Activated naive CD8-positive, alpha-beta T cell treated with anti-CD3 and anti-CD28 coated beads, Interleukin-2, amount 50 U/mL, for 24 hours (primary cell): ENCODE results near the gene KIDINS220.

ENCODE experiments used
- ATAC-seq: fragments of 150-1000 bp; cut with Tn5 transposase; one replicate; pipeline ENCODE4 v1.10.0; 2021
- DNase-seq: peaks from one replicate; pipeline ENCODE4 v3.0.0; 2021
- H3K27ac Mint-ChIP-seq: one replicate; pipeline ENCODE4 v1.8.0; 2021; ENCODE audit warnings: mild to moderate bottlenecking, mixed read lengths
- H3K27me3 Mint-ChIP-seq: one replicate; pipeline ENCODE4 v1.8.0; 2021; ENCODE audit warnings: mixed read lengths
- H3K36me3 Mint-ChIP-seq: one replicate; pipeline ENCODE4 v1.8.0; 2021; ENCODE audit warnings: low read depth, mixed read lengths
- H3K4me1 Mint-ChIP-seq: one replicate; pipeline ENCODE4 v1.8.0; 2021; ENCODE audit warnings: mixed read lengths
- H3K4me3 Mint-ChIP-seq: one replicate; pipeline ENCODE4 v1.8.0; 2021; ENCODE audit warnings: mild to moderate bottlenecking, moderate library complexity, mixed read lengths
- H3K9me3 Mint-ChIP-seq: one replicate; pipeline ENCODE4 v1.8.0; 2021; ENCODE audit warnings: mixed read lengths

KIDINS220 gene

GRCh38 chr2:8803658-8804379 is 33.6 kb downstream of the KIDINS220 start:
- H3K27me3 Mint-ChIP-seq: no peaks in the 10 kb centered on the region
- H3K36me3 Mint-ChIP-seq: peaks cover 39% of the 10 kb centered on the region
- peak overlapping the region; percentile 61 for H3K27ac Mint-ChIP-seq
- DNase-seq (peak; percentile 24), ATAC-seq (peak; percentile 94)
- H3K9me3 Mint-ChIP-seq: no peaks in the 10 kb centered on the region
- H3K4me1 Mint-ChIP-seq: peaks cover 17% of the 10 kb centered on the region
- no peak overlapping the region for H3K4me3 Mint-ChIP-seq

GRCh38 chr2:8802741-8803140 is 34.7 kb downstream of the KIDINS220 start:
- Mint-ChIP-seq H3K4me3 (no peak overlapping the region), H3K4me1 (peaks cover 17% of the 10 kb centered on the region), H3K9me3 (no peaks in the 10 kb centered on the region), H3K27me3 (no peaks in the 10 kb centered on the region), H3K36me3 (peaks cover 43% of the 10 kb centered on the region), H3K27ac (no peak overlapping the region)
- ATAC-seq (no peak), DNase-seq (no peak)

GRCh38 chr2:8800821-8801220 is 36.6 kb downstream of the KIDINS220 start:
- H3K4me1 Mint-ChIP-seq: peaks cover 27% of the 10 kb centered on the region
- peaks cover 48% of the 10 kb centered on the region for H3K36me3 Mint-ChIP-seq
- DNase-seq (no peak), ATAC-seq (no peak)
- H3K27me3 Mint-ChIP-seq: no peaks in the 10 kb centered on the region
- no peak overlapping the region for H3K27ac Mint-ChIP-seq
- H3K9me3 Mint-ChIP-seq: no peaks in the 10 kb centered on the region
- H3K4me3 Mint-ChIP-seq: no peak overlapping the region

- Mint-ChIP-seq H3K27ac (no peak overlapping the region), H3K36me3 (peaks cover 43% of the 10 kb centered on the region), H3K4me3 (no peak overlapping the region), H3K9me3 (no peaks in the 10 kb centered on the region), H3K4me1 (peaks cover 25% of the 10 kb centered on the region), H3K27me3 (no peaks in the 10 kb centered on the region)
- no peak for DNase-seq
- ATAC-seq: no peak
Observed at GRCh38 chr2:8800218-8800617, 37.2 kb downstream of the KIDINS220 start.

- Mint-ChIP-seq H3K4me1 (peaks cover 15% of the 10 kb centered on the region), H3K27ac (no peak overlapping the region)
Observed at GRCh38 chr2:8799004-8799403, 38.4 kb downstream of the KIDINS220 start.

GRCh38 chr2:8798393-8798792 is 39.0 kb downstream of the KIDINS220 start:
- Mint-ChIP-seq H3K9me3 (no peaks in the 10 kb centered on the region), H3K36me3 (peaks cover 43% of the 10 kb centered on the region), H3K4me1 (peaks cover 10% of the 10 kb centered on the region), H3K27ac (no peak overlapping the region), H3K27me3 (no peaks in the 10 kb centered on the region), H3K4me3 (no peak overlapping the region)
- ATAC-seq (no peak), DNase-seq (no peak)

More at GRCh38 chr2:8799004-8799403, 38.4 kb downstream of the KIDINS220 start:
- DNase-seq (no peak), ATAC-seq (no peak)
- Mint-ChIP-seq H3K9me3 (no peaks in the 10 kb centered on the region), H3K4me3 (no peak overlapping the region), H3K27me3 (no peaks in the 10 kb centered on the region), H3K36me3 (peaks cover 43% of the 10 kb centered on the region)

- DNase-seq (no peak), ATAC-seq (no peak)
- Mint-ChIP-seq H3K36me3 (peaks cover 39% of the 10 kb centered on the region), H3K9me3 (no peaks in the 10 kb centered on the region), H3K4me3 (no peak overlapping the region), H3K27ac (no peak overlapping the region), H3K27me3 (no peaks in the 10 kb centered on the region), H3K4me1 (peaks cover 10% of the 10 kb centered on the region)
Observed at GRCh38 chr2:8797682-8798081, 39.7 kb downstream of the KIDINS220 start.

GRCh38 chr2:8796878-8797550 is 40.4 kb downstream of the KIDINS220 start:
- DNase-seq (no peak), ATAC-seq (no peak)
- H3K36me3 Mint-ChIP-seq: peaks cover 35% of the 10 kb centered on the region
- H3K4me3 Mint-ChIP-seq: no peak overlapping the region
- no peaks in the 10 kb centered on the region for H3K27me3 Mint-ChIP-seq
- H3K27ac Mint-ChIP-seq: peak overlapping the region; percentile 24
- H3K4me1 Mint-ChIP-seq: peaks cover 10% of the 10 kb centered on the region
- no peaks in the 10 kb centered on the region for H3K9me3 Mint-ChIP-seq

GRCh38 chr2:8796315-8796848 is 41.0 kb downstream of the KIDINS220 start:
- ATAC-seq (no peak), DNase-seq (no peak)
- H3K27ac Mint-ChIP-seq: no peak overlapping the region
- peaks cover 29% of the 10 kb centered on the region for H3K36me3 Mint-ChIP-seq
- no peaks in the 10 kb centered on the region for H3K9me3 Mint-ChIP-seq
- H3K4me3 Mint-ChIP-seq: no peak overlapping the region
- H3K4me1 Mint-ChIP-seq: peaks cover 10% of the 10 kb centered on the region
- H3K27me3 Mint-ChIP-seq: no peaks in the 10 kb centered on the region

GRCh38 chr2:8794923-8795825 is 42.2 kb downstream of the KIDINS220 start:
- H3K4me1 Mint-ChIP-seq: peaks cover 10% of the 10 kb centered on the region
- no peak overlapping the region for H3K4me3 Mint-ChIP-seq
- DNase-seq (no peak), ATAC-seq (no peak)
- peaks cover 27% of the 10 kb centered on the region for H3K36me3 Mint-ChIP-seq
- no peaks in the 10 kb centered on the region for H3K27me3 Mint-ChIP-seq
- H3K27ac Mint-ChIP-seq: no peak overlapping the region
- no peaks in the 10 kb centered on the region for H3K9me3 Mint-ChIP-seq

GRCh38 chr2:8790739-8791162 is 46.7 kb downstream of the KIDINS220 start:
- H3K27ac Mint-ChIP-seq: no peak overlapping the region
- no peaks in the 10 kb centered on the region for H3K9me3 Mint-ChIP-seq
- H3K4me3 Mint-ChIP-seq: no peak overlapping the region
- no peaks in the 10 kb centered on the region for H3K27me3 Mint-ChIP-seq
- no peak for DNase-seq
- no peak for ATAC-seq
- peaks cover 34% of the 10 kb centered on the region for H3K36me3 Mint-ChIP-seq
- no peaks in the 10 kb centered on the region for H3K4me1 Mint-ChIP-seq

GRCh38 chr2:8786463-8786862 is 51.0 kb downstream of the KIDINS220 start:
- no peak for ATAC-seq
- Mint-ChIP-seq H3K27ac (no peak overlapping the region), H3K4me1 (no peaks in the 10 kb centered on the region), H3K9me3 (no peaks in the 10 kb centered on the region), H3K4me3 (no peak overlapping the region), H3K27me3 (no peaks in the 10 kb centered on the region), H3K36me3 (peaks cover 56% of the 10 kb centered on the region)
- no peak for DNase-seq

GRCh38 chr2:8779795-8780671 is 57.4 kb downstream of the KIDINS220 start:
- ATAC-seq: no peak
- Mint-ChIP-seq H3K4me3 (no peak overlapping the region), H3K36me3 (peaks cover 48% of the 10 kb centered on the region), H3K27ac (no peak overlapping the region), H3K4me1 (no peaks in the 10 kb centered on the region), H3K27me3 (no peaks in the 10 kb centered on the region), H3K9me3 (no peaks in the 10 kb centered on the region)
- no peak for DNase-seq

GRCh38 chr2:8774371-8774770 is 63.0 kb downstream of the KIDINS220 start:
- no peaks in the 10 kb centered on the region for H3K9me3 Mint-ChIP-seq
- peaks cover 29% of the 10 kb centered on the region for H3K36me3 Mint-ChIP-seq
- no peak overlapping the region for H3K4me3 Mint-ChIP-seq
- ATAC-seq (no peak), DNase-seq (no peak)
- no peaks in the 10 kb centered on the region for H3K4me1 Mint-ChIP-seq
- H3K27ac Mint-ChIP-seq: no peak overlapping the region
- H3K27me3 Mint-ChIP-seq: no peaks in the 10 kb centered on the region
